Activated CD4-positive, alpha-beta T cell treated with anti-CD3 and anti-CD28 coated beads for 1 hour (primary cell): ENCODE measurements around the gene DDX51.

Experiments
- DNase-seq: peaks from one replicate; pipeline ENCODE4 v3.0.0-alpha.2; 2020

Gene DDX51

GRCh38 chr12:132179431-132180362 lies 35.6 kb upstream of the DDX51 start:
- DNase-seq: no peak

GRCh38 chr12:132178801-132179401 lies 34.8 kb upstream of the DDX51 start:
- DNase-seq: no peak

DNA sequence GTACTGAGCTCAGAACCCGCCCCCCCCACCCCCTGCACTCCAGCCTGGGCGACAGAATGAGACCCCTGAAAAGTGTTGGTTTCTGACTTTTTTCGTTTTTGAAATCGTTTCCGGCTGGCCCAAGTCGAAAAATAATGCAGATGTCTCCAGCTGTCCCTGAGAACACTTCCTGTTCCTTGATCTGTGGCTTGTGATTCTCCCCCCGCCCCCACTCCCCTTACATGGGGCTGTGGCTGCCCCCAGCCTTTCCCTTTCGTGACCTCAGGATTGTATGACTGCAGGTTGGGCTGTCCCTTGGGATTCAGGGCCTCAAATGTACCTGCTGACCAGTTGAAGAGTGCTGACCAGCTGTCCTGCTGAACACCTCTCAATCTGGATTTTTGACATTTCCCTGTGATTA lies 34.2 kb upstream of the DDX51 start:
- no peak for DNase-seq

DNA sequence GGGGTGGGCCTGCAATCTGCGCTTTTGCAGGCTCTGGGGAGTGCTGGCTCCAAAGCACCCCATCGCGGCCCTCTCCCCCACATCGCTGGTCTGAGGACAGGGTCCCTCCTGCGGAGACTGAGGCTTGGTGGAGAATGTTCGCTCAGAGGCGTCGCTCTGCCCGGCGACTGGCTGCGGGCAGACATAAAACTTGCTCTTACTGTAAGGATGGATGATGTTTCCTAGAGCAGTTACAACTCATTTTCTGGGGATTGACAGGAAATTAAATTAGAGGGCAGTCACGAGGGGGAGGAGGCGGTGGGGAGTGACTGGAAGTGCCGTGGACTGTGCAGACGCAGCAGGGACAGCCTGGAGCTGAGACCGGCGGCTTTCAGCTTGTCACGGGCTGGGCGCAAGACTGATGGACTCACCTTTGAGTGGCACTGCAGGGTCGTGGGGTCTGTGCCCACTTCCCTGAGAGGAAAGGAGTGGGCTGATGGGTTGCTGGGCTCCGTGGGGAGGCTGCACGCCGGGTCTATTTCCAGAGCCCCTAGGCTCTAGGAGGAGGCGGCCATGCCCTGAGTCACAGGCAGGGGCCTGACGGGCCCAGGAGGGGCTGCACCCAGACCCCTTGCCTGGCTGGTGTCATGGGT lies 32.9 kb upstream of the DDX51 start:
- no peak for DNase-seq

DNA sequence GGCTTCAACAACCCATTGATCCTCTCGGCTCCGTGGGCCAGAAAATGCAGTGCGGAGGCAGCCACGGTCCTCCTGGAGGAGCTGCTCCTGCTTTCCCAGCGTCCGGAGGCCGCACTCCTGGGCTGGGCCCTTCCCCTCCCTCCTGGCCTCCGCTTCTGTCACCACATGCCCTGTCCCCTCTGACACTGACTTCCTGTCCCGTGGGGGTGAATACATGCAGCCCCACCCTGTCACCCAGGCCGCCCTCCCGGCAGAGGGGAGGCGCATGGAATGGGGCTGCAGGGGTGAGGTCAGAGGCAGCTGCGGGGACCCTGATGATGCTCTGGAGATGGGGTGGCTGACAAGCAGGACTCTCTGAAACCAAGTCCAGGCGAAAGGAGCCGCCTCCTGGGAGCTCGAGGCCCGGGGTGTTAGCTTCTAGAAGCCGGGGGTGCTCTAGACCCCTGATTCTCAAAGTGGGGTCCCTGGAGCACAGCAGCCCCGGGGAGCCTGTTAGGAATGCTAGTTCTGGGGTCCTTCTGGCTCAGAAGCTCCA lies 32.3 kb upstream of the DDX51 start:
- DNase-seq: no peak

GRCh38 chr12:132175496-132176384 lies 31.6 kb upstream of the DDX51 start:
- DNase-seq: no peak

DNA sequence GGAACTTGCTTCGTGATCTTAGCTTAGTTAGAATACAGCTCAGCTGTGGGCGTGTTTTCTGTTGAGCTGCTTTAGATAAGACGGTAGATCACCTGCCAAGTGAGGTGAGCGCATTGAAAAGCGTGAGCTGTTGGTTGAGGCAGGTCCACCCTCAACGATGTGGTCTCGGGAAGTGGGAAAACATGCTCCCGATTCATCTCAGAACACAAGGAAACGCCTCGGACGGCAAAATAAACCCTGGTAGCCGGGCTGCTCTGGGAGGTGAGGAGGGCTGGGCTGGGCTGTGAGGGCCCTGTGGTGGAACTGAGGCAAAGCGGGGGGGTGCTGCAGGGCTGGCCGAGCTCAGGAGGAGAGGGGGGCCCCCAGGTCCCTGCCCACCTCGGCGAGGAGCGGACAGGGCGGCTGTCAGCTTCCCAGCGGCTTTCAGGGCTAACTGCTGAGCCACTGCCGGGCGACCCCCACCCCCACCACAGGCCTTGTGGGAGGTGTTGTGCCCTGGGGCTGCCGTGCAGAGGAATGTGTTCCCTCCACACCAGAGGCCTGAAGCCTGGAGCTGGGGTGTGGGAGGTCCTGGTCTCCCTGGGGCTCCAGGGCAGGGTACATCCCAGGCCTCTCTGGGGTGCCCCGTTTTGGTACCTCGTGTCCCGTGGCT lies 30.8 kb upstream of the DDX51 start:
- no peak for DNase-seq

DNA sequence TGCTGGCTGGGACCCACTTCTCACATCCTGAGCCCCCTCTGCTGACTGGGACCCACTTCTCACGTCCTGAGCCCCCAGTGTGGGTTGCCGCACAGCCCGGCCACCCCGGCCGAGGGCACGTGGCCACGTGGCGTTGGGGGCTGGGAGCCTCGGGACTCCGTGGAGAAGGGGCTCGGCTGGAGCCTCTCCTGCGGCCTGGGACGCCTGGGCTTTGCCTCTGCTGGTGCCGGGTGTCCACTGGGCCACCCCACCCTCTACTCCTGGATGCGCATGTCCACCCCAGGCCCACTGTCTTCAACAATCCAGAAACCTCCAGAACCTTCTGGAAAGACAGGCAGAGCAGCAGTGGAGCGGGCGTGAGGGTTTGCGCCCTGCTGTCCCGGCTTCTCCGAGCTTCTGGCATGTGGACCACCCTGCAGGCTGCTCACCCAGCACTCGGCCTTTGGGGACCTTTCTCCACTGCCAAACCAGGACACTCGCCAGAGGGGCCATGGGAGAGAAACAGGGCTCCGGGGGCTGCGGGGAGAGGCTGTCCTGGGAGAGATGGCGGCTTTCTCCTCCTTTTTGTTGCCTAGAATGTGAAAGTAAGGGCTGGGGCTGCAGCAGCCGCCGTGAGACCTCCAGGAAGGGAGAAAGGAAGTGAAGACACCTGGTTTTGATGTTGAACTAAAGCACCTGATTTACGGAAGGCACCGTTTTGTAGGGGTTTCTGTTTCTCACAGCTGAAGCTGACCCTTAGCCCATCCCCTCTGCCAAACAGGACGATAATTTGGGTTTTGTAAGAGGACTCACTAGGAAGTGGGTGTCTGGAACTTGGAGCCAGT lies 30.1 kb upstream of the DDX51 start:
- DNase-seq: no peak

DNA sequence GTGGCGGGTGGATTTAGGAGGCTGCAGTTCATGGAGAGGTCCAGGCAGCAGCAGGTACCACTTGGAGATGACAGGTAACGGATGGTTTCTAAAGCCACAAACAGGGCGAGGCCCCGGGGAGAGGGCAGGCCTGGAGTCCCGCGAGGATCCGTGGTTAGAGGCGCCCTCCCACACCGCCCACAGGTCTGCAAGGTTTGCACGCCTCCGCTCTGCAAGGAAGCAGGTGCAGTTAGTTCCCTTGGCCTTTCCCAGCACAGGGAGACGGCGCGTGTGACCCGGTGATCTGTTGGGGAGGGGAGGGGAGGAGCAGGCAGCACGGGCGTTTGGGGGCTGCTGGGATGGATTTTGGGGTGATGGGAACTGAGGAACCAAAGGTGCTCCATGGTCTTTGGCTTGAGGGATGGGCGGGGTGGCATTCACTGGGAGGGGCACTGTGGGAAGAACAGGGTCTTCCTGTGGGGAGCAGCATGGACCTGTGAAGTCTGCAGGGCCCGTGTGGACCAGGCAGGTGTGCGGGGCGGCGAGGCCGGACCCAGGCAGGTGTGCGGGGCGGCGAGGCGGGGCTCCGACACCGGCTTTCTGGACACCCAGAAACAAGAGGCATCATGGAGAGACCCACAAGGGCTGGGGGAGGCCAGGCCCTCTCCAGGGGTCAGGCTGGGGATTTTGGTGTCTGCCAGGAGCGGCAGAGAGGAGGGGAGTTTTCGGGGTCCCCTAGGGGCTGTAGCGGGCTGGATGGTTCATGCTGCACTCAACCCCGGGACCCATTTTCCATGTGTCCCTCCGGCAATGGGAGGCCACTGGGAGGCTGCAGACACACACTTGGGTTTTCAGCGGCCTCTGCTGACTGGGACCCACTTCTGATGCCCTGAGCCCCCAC lies 29.3 kb upstream of the DDX51 start:
- no peak for DNase-seq

- DNase-seq: no peak
Measured at GRCh38 chr12:132172619-132173018, 28.5 kb upstream of the DDX51 start.

DNA sequence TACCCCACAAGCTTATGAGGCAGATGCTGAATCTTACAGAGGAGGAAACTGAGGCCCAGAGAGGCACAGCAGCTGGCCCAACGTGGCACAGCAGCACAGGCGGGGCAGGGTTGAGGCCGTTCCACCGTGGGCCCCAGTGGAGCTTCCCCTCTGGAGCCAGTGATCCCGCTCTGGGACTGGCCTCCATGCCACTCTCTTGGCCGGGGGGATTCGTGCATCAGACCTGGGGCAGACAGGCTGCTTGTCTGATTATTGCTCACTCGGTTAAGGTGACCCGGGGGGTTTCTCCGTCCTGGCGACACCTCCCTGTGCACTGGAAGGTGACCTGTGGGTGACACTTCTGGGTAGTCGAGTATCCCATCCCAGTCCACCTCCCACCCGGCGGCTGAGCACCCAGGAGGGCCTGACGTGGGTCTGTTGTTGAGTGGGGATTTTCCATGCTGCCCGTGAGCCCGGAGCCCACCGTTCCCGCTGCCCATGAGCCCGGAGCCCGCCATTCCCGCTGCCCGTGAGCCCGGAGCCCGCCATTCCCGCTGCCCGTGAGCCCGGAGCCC lies 27.9 kb upstream of the DDX51 start:
- no peak for DNase-seq

GRCh38 chr12:132171293-132171967 lies 27.3 kb upstream of the DDX51 start:
- DNase-seq: no peak

- DNase-seq: no peak
Measured at GRCh38 chr12:132170637-132171292, 26.6 kb upstream of the DDX51 start.

DNA sequence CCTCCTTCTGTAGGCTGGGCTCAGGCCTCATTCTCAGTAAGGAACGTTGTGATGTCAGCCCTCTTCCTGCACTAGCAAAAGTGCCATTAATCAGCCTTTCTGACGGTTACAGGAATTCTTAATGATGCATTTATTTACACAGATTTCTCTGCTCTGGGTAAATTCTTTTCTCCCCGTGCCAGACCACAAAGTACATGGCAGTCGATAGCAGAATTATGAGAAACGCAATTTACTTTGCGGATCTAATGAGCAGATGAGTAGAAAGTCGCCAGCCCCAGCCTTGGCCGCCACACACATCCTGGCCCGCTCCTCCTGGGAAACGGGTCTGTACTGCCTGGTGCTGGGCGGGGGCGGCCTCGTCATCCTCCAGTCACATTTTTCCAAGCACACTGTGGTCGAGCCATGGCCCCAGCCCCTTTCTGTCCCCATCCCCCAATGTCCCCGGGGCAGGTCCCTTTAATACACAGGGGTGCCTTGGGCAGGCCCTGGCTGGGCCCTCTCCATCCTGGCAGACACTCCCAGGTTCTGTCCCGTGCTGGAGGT lies 26.0 kb upstream of the DDX51 start:
- no peak for DNase-seq

- no peak for DNase-seq
Measured at GRCh38 chr12:132169376-132169775, 25.3 kb upstream of the DDX51 start.

DNA sequence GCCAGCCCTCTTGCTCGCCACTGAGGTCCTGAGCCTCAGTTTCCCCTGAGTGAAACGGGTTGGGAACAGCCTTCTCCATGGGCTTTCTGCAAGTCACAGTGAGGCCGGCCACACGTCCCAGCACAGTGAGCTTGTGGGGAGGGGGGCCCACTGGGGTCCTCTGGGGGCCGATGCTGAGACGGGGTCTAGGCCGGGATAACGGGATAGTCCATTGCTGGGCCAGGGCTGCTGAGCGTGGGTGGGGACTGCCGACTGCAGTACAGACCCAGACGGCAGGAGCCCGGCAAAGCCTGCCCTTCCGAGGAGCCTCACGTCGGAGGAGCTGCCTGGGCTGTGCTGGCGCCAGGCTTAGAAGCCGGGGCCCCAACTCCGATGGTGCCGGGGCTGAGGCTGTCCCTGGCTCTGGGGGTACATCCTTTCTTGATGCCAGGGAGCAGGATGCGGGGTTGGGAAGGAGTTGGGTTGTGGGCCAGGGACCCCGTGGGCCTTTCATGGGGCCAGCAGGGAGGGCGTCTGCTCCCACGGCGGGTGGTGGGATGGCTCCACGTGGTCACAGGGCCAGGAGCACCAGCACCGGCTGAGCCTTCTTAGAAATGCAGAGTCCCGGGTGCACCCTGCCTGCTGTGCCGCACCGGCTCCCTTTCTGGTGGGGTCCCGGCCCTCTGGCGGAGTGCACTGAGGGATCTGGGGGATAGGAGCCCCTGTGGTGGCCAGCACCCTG lies 24.4 kb upstream of the DDX51 start:
- DNase-seq: no peak

GRCh38 chr12:132167611-132168310 lies 23.6 kb upstream of the DDX51 start:
- no peak for DNase-seq
